ENCODE results near the gene COBL. TPM values are rescaled to one million over a fixed set of nuclear protein-coding genes. Genes with fewer than 3 reads are reported as not detected.

COBL gene
- total RNA-seq, 2 experiments from 2014 or later, result not detected

DNA sequence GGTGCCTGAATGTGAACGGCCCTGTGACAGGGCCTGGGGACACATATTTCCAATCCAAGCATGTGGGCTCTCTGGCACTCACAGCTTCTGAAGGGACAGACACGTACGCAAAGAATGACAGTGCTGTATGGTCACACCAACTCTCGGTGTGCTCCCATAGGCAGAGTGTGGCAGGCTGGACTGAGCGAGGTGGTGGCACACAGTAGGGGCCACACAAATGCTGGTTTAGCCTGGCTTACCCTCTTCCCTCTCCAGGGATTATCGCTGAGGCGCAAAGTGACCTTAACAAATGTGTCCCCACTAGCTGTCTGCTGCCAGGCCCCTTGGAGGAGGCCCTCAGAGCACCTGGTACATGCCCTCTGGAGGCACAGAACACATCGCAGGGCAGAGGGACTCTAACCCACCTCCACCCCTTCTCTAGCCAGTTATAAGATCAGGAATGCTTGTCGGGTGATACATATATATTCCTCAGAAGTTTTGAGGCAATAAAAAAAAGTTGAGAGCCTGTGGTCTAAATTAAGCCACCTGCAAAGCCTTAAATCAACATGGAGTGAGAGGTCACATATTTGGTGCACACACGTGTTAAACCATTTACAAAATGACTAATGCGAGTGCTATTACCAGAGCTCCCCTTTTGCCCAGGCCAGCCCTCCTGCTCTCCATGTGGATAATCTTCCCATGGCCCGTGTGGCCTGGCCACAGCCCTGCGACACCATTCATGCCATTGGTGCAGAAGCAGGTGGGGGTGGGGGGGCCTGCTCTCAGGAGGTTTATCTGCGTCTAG, 271.1 kb downstream of the COBL start:
- POLR2A ChIA-PET, result no interaction called here
- CTCF ChIA-PET, result no interaction called here

DNA sequence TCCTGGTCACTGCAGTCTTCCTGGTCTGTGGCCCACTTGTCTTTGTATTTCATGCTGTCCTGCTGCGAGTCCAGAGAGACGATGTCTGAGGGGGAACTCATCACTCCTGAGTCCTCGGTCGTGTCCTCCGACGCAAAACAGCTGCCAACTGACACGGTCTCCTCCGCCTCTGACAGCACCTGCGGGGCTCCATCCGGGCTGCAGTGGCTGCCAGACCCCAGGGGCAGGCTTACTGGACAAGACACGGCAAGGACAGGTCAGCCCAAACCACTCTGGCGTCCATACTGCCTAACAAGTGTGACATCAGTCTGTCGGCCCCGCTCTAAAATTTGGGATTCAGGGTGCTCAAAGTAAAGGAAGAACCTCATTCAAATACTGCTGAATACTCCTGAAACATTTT, 273.1 kb downstream of the COBL start:
- ChIA-PET CTCF (no interaction called here), POLR2A (no interaction called here)

DNA sequence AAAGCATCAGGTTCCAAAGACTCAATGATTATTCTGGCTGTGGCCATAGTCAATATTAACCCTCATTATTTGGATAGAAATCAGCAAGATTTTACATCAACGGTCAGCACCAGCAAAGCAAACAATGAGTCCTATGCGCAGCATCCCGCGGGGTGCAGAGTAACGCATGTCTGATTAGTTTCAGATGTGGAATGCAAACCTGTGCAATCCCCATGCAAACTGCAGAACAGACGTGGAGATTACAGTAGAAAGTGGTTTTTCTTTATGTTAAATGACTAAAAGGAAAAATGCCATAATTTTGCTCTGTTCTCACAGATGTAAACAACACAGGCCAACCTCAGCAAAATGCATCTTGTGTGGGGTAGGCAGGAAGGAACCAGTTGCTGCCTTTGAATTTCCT, 275.8 kb downstream of the COBL start:
- ChIA-PET CTCF (no interaction called here), POLR2A (no interaction called here)

DNA sequence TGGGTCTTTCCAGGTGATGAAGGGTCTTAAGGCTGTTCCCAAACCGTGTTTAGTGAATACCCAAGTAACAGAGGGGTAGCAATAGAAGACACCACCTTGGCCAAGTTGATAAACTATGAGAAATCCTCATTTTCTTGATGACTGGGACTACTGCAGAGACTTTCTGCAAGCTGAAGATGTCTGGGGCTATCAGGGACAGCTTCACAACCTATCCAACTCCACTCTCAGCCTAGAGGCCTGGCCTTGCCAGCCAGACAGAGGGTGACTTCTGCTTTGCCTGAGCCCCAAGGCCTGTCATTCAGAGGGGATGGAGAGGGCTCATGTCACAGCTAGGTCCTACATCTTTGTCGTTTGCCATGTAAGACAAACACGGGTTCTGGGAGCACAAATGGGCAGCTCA, 278.0 kb downstream of the COBL start:
- POLR2A ChIA-PET, result no interaction called here
- CTCF ChIA-PET, result no interaction called here

DNA sequence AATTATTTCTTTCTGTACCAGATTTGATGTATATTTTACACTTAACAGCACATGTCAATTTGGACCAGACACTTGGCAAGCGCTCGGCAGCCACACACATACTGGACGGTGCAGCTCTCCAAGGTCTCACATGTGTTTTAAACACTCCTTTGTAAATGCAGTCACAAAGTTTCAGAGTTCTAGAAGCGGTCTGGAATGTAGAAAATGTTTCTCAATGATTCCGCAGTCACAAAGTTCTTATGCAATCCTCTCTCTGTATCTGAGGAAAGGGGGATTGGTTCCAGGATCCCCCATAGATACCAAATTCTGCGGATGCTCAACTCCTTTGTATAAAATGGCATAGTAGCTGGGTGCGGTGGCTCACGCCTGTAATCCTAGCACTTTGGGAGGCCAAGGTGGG, 280.9 kb downstream of the COBL start:
- ChIA-PET POLR2A (no interaction called here), CTCF (no interaction called here)

DNA sequence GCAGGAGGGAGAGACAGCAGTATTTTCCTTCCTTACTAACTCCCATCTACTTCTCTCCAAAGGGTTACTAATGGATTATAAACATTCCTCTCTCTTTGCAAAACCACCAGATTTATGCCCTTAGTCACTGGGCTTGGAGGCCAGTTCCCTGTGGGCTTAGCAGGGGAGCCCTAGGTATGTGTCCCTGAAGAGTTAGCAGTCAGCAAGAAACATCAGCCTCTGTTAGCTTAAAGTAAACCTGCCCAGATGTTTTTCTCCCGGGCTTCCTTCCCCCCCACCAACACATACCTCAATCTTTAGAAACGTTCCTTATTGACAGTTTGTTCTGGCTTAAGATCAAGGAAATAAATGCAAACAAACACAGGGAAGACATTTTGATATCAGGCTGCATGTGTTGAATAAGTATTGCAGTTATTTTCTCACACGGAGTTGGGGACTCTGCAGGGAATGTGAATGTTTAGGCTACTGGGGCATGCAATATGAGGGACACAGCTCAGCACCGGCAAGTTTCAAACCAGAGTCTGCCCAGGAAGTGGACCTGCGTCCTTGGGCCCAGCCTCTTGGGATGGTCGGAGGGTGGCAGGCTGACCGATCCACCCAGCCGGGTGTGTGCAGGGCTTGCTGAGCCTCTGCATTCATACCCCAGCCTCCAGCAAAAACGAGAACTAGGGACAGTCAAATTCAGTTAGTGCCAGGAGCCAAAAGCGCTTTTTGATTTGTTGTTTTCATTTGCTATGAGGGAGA, 281.9 kb downstream of the COBL start:
- CTCF ChIA-PET, result no interaction called here
- POLR2A ChIA-PET, result no interaction called here

DNA sequence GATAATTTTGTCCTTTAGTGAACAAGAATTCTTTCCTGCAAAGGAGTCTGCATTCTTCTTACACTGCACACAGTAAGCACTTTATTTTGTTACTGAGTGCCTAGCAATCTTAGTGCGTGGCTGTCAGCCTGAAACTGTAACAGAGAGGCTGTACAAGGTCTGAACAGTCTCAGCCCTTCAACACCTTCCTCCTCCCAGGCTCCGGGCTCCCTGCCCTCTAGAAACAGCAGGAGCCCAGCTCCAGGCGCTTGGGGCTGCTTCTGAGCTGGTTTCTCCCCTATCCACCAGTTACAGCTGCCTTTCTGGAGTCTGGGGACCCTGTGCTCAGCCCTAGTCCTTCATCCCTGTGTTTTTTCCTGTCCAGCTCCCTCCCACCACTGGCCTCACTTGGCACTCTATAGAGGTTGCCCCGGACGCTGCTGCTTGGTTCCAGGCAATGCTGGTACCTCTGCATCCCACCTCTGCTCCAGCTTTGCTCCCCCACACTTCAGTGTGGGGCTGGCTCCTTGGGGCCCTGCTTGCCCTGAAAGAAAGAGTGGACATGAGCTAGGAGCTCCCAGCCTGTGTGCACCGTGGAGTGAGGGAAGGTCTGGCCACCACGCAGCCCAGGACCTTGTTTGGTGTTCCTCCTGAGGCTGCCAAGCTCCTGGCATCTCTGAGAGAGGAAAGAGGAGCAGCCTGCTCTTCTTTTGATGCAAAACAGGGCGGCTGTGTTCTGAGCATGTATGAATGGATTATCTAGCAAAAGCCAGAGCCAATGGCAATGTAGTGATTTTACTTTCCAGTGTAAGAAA, 282.7 kb downstream of the COBL start:
- ChIA-PET POLR2A (no interaction called here), CTCF (no interaction called here)

DNA sequence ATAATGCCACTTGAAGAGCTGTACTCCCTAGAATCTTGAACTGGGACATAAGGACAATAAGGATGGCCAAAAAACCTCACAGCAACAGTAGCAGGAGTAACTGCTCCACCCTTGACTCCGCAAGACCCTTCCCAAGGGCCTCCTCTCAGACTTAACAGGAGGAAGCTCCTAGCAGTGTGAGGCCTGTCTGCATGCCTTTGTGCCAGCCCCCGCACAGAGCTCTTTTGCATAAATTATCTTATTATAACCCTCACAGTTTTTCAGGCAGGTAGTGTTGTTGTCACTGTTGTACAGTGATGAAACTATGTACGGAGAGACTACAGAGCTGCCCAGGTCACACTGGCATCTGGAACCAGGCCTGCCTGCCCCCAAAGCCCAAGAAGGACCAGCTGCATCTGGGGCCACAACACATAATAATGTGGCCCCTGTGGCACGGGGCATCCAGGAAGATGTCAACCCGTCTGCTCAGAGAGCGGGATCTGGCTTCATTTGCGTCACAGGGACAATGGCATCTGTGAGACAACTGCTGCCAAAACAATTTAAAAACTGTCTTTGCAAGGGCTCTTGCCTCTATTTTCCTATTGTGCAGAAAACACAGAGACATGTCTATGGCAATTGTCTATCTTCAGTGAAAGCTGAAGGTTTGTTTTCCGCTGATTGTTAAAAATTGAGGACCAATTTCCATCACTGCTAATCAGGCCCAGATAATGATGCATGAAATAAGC, 284.7 kb downstream of the COBL start:
- ChIA-PET POLR2A (no interaction called here), CTCF (no interaction called here)

DNA sequence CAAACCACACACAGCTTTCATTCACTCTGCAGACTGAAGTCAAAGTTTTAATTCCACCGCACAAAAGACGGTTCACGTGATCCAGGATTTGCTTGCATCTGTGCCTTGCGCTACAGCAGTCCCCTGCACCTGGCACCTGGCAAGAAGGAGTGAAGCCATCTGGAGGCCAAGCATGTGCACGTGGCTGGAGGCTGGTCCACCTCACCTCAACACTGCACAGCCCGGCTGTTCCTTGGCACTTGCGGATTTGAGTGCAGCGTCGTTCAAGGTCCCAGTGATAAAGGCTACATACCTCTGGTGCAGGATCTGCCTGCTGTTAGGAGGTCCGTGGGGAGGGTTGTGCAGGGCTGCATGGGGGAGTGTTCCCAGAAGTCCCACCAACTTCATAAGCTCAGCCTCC, 285.4 kb downstream of the COBL start:
- ChIA-PET POLR2A (no interaction called here), CTCF (no interaction called here)

DNA sequence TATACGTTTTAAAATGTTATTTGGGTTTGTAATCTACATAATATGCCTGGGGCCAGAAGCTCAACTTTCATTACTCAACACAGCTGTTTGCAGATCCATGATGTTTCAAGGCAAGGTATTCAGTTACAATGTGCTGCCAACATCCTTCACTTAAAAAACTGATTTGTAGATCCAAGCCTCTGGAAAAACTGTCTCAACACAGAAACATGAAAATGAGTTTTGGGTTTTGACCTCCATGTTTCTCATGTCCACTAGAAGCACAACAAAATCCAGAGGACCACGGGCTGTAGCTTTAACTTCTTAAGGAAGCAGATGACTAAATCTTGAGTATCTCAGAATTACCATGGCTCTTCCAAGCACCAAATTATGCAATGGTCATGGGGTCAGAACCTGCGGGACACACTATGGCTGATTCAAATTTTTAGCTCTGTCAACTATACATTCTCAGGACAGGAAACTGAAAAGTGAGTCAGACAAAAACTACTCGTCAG, 286.9 kb downstream of the COBL start:
- CTCF ChIA-PET, result no interaction called here
- POLR2A ChIA-PET, result no interaction called here

DNA sequence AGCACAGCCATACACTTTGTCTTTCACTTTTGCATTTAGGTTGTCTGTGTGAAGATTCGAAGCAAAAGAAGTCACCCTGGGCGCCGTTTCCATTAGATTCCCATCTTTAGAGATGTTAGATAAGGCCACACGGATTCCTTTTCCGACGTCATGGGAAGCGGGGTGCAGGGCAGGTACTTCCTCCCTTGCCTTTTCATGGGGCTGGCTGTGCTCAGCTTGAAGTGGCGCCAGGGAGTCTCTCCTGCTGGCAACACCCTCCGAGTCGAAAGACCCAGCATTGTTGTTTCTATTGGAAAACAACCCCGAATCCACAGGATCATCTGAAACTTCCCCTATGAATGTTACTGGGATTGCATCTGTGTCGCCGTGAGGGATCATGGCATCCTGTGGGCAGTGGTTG, 287.5 kb downstream of the COBL start:
- ChIA-PET CTCF (no interaction called here), POLR2A (no interaction called here)

DNA sequence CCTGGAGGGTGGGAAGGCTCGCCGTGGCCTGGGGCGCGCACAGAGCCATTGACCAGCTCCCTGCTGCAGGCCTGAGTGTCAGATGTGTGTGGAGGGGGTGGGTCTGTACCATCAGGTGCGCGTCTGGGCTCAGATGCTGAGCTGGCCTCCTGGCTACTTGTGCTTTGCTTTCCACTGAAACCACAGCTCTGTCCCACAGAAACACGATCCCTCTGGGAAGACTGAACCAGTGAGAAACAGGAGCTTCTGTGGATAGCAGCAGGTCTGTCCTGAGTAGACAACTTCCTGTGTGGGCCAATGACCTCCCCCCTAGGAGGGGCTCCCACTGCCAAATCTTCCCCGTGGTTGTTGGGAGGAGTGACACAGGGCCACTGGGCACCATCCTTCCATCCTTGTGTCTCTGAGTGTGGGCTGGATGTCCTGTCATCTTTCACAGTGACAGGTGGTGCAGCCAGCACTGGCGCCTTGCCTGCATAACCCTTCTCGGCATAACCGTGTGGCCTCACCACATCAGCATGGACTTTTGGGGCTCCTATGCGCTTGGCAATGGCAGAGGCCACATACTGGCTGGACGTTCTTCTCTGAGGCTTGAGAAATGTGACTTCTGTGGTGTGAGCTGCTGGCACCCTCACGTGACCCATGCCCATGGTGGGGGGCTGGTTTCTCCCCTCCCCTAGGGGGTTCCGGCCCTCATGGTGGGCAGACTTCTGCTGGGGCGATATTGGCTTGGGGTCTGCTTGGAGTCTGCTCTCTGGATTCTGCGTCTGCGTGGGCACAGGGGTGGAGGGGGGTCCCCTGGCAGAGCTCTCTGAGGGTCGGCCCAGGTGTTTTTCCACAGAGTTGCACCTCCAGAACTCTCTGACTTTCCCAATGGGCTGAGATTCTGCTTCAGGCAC, 288.4 kb downstream of the COBL start:
- ChIA-PET CTCF (no interaction called here), POLR2A (no interaction called here)

DNA sequence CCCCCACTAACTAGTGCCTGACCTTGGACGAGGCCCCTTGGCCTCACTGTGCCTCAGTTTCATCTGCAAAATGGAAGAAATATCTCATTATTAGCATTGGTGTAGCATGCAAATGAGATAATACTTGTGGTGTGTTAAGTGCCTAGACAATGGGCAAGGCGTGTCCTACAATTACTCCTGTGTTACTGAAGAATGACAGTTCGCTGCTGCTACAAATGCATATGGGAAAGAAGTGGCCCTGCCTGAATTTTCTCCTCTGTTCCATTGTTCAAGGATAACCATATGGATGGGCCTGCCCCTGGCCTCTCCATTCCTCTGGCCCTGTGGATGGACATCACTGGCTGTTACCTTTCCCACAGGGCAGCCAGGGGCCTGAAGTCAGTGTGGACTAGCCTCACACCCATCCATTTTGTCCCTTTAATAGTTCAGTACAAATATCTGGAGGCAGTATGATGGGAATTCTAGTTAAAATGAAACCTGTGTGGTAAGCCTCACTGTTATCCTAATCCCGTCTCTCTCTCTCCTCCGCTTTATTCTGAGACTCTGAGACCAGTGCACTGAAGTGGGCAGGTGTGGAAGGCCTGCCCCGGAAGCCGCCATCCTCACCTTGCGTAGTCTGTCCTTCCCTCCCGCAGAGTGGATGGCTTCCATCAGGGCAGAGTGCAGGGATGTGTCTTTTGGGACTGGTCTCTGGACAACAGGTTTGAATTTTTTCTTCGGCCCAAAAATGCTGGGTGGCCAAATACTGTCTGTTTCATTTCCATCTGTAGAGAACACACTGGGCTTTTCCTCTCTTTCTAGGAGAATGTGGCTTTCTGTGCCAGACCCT, 289.3 kb downstream of the COBL start:
- POLR2A ChIA-PET, result no interaction called here
- CTCF ChIA-PET, result no interaction called here

DNA sequence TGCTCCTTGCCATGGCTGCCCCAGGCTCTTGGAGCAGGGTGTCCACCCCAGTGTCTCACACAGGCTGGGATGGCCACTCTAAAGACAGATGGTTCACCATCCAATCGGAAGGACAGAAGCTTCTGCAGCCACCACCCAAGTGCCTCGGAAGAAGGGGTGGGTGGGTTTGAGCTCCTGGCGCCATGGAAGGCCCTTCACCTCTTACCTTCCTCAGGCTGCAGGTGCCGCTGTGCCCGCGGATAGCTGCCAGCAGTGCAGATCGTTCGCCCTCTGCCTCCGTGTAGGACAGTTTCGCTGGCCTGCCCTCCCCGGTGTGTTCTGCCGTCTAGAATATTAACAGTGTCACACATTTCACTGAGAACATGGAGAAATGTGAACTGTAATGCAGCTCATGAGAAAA, 290.3 kb downstream of the COBL start:
- ChIA-PET CTCF (no interaction called here), POLR2A (no interaction called here)

DNA sequence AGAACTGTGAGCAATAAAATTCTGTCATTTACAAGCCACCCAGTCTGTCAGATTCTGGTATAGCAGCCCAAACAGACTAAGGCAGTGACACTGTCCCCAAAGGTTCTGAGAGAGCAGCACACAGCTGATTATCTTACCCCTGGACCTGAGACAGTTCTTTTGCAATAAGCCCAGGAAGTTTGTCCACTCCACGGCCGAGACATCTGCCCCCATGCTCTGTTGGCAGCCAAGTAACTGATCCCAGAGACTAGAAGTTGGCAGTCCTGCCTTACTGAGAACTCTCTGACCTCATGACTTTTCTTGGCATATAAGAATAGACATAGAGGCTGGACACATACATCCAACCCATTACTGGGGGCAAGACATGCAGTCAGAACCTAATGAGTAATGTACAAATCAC, 290.9 kb downstream of the COBL start:
- POLR2A ChIA-PET, result no interaction called here
- CTCF ChIA-PET, result no interaction called here

DNA sequence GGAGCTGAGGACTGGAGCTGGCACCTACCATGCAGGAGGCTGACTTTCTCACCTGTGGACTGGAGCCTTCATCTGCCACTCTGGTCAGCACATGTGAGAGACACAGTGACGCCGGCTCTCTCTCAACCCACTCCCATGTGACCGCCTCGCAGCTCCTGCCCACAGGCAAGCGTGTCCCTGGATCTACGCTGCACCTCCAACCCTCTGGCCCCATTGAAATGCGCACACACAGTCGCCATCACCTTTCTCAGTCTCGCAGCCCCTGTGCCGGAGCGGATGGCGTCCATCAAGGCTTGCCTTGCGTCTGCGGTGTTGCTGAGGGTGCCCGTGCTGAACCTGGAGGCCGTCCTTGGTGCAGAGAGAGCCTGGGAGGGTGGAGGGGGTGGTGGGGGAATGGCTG, 291.7 kb downstream of the COBL start:
- ChIA-PET POLR2A (no interaction called here), CTCF (no interaction called here)

DNA sequence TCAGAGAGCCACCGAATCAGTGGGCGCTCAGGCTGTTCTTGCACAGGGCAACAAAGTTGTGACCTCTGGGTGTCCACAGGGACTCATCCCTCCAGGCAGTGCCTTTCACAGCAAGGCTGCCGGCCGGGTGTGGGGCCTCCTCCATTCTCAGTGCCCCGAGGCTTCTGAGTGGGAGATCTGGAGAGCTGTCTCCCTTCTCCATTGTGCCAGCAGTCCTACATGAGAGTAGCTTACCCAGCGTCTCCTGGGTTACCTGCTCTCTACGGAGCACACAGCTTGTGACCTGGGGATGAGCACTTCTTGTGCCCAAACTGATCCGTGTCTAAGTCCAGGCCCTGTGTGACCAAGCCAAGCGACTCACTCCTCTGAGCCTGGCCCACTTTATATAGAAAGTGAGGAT, 293.1 kb downstream of the COBL start:
- ChIA-PET POLR2A (no interaction called here), CTCF (no interaction called here)

DNA sequence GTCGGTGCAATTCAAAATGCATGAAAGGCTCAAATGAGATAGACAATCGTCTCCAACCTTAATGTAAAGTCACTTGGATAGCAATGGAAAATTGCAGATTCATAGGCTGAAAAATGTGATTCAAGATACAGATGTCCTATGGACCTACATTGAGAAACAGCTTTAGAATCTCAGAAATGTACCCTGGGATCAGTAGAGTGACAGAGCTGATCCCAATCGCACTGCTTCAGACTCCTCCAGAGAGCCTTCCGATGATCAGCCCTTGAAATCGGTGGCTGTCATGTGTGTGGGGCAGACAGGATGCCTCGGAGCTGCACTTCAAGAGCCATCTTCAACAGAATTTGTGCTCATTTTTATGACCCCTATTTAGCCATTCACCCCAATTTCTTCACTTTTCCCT, 293.8 kb downstream of the COBL start:
- ChIA-PET CTCF (no interaction called here), POLR2A (no interaction called here)
